SU-DHL-6 (cell line): ENCODE data around the gene SLC34A3.

Source experiments
- H2AFZ ChIP-seq: fragments of 200-600 bp; sonication (generic); 2 replicates; pipeline ENCODE4 v1.6.1; 2014; ENCODE audit warnings: low read depth, mild to moderate bottlenecking, moderate library complexity, mixed read lengths, antibody characterized with exemption, low read length; ENCODE audit not compliant: severe bottlenecking
- H3F3A ChIP-seq: fragments of 200-600 bp; shearing (Covaris generic); 2 replicates; pipeline ENCODE4 v1.6.0; 2016; ENCODE audit warnings: antibody characterized with exemption, mild to moderate bottlenecking; ENCODE audit not compliant: insufficient read depth
- H3K27ac ChIP-seq: fragments of 200-600 bp; sonication (generic); 2 replicates; pipeline ENCODE4 v1.5.1; 2016; ENCODE audit warnings: low read depth, mild to moderate bottlenecking, low read length, moderate library complexity, mixed read lengths
- H3K27me3 ChIP-seq: fragments of 200-600 bp; sonication (generic), shearing (Covaris generic); 2 replicates; pipeline ENCODE4 v1.6.0; 2014; ENCODE audit warnings: mild to moderate bottlenecking, low read length
- H3K36me3 ChIP-seq: fragments of 200-600 bp; sonication (generic); 2 replicates; pipeline ENCODE4 v1.6.1; 2014; ENCODE audit warnings: mild to moderate bottlenecking, low read length, mixed read lengths
- H3K4me2 ChIP-seq: fragments of 300-600, 200-600 bp; shearing (Covaris generic), sonication (generic); 2 replicates; pipeline ENCODE4 v1.6.0; 2014; ENCODE audit warnings: low read length, low read depth, mild to moderate bottlenecking; ENCODE audit not compliant: poor library complexity, severe bottlenecking
- H3K4me3 ChIP-seq: fragments of 200-600 bp; sonication (generic); 2 replicates; pipeline ENCODE4 v1.5.1; 2014; ENCODE audit warnings: antibody characterized with exemption, low read length, mild to moderate bottlenecking, mixed read lengths; ENCODE audit not compliant: insufficient read depth, poor library complexity, severe bottlenecking
- H3K79me2 ChIP-seq: fragments of 200-600 bp; sonication (generic); 2 replicates; pipeline ENCODE4 v1.6.1; 2014; ENCODE audit warnings: mild to moderate bottlenecking, low read length, moderate library complexity; ENCODE audit not compliant: insufficient read depth
- H3K9ac ChIP-seq: fragments of 200-600 bp; sonication (generic); 2 replicates; pipeline ENCODE4 v1.7.0; 2014; ENCODE audit warnings: mild to moderate bottlenecking, low read length
- H3K9me2 ChIP-seq: fragments of 200-600 bp; sonication (generic); replicated peaks from 2 replicates; pipeline ENCODE4 v1.6.1; 2014; ENCODE audit warnings: low read length; ENCODE audit not compliant: insufficient read depth
- H3K9me3 ChIP-seq: fragments of 200-600 bp; sonication (generic); 2 replicates; pipeline ENCODE4 v1.6.1; 2014; ENCODE audit warnings: low read length, mixed read lengths; ENCODE audit not compliant: insufficient read depth
- H4K20me1 ChIP-seq: fragments of 200-600 bp; sonication (generic); 2 replicates; pipeline ENCODE4 v1.6.1; 2014; ENCODE audit warnings: low read depth, mild to moderate bottlenecking, antibody characterized with exemption, low read length, moderate library complexity, mixed read lengths
- EZH2phosphoT487 ChIP-seq: fragments of 200-600 bp; sonication (generic), shearing (Covaris generic); conservative IDR thresholded peaks from 2 replicates; pipeline ENCODE4 v1.6.1; 2018; ENCODE audit warnings: mild to moderate bottlenecking, antibody characterized with exemption, low read length, moderate library complexity, mixed read lengths
- TF ChIP-seq, protein P1 (sequence below): fragments of 200-600 bp; sonication (generic); IDR thresholded peaks from one replicate; pipeline ENCODE4 v1.5.1; 2017; ENCODE audit warnings: antibody characterized with exemption, mild to moderate bottlenecking, low read length, moderate library complexity; ENCODE audit not compliant: insufficient read depth, poor library complexity, severe bottlenecking

SLC34A3 gene

DNA sequence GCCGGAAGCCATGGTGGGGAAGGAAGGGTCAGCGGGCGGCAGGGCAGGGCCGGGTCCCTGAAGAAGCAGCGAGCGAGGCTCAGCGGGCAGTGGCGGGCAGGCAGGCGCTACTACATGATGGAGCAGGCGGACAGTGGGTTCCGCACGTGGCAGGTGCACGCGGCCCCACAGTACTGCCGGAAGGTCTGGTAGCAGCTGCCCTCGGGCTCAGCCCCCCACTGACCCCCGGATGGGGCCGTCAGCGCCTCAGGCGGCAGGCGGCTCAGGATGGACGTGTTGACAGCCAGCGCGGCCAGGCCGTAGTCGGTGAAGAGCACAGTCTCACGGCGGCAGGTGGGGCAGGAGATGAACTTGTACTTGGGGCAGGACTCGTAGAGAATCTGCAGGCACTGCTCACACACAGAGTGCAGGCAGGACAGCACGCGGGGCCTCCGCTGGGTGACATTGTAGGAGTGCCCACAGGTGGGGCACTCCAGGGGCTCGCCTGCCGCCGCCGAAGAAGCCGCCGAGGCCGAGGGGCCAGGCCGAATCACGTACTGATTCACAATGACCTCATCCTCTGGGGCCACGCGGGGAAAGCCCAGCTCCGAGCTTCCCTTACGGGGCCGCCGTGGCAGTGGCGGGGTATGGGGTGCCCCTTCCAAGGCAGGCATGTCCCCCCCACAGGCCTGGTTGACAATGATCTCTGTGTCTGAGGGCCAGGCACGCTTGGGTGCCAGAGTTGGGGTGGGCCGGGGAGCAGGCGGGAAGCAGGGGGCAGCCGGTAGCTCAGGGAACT is 10.2 kb upstream of the SLC34A3 start:
- H3K79me2 ChIP-seq, result no peaks in the 10 kb centered on the region
- H3K36me3 ChIP-seq, result no peaks in the 10 kb centered on the region
- H3K4me3 ChIP-seq, result no peak overlapping the region
- no peak overlapping the region for H3K4me2 ChIP-seq
- H4K20me1 ChIP-seq, result no peaks in the 10 kb centered on the region
- H3F3A ChIP-seq, result no peaks in the 10 kb centered on the region
- no peak for TF ChIP-seq EZH2phosphoT487
- TF ChIP-seq, protein P1, sequence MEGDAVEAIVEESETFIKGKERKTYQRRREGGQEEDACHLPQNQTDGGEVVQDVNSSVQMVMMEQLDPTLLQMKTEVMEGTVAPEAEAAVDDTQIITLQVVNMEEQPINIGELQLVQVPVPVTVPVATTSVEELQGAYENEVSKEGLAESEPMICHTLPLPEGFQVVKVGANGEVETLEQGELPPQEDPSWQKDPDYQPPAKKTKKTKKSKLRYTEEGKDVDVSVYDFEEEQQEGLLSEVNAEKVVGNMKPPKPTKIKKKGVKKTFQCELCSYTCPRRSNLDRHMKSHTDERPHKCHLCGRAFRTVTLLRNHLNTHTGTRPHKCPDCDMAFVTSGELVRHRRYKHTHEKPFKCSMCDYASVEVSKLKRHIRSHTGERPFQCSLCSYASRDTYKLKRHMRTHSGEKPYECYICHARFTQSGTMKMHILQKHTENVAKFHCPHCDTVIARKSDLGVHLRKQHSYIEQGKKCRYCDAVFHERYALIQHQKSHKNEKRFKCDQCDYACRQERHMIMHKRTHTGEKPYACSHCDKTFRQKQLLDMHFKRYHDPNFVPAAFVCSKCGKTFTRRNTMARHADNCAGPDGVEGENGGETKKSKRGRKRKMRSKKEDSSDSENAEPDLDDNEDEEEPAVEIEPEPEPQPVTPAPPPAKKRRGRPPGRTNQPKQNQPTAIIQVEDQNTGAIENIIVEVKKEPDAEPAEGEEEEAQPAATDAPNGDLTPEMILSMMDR, result no peak
- no peaks in the 10 kb centered on the region for H3K9me3 ChIP-seq
- no peak overlapping the region for H3K27ac ChIP-seq
- H3K9me2 ChIP-seq, result no peaks in the 10 kb centered on the region
- H3K9ac ChIP-seq, result no peak overlapping the region
- H2AFZ ChIP-seq, result no peak overlapping the region
- no peaks in the 10 kb centered on the region for H3K27me3 ChIP-seq

DNA sequence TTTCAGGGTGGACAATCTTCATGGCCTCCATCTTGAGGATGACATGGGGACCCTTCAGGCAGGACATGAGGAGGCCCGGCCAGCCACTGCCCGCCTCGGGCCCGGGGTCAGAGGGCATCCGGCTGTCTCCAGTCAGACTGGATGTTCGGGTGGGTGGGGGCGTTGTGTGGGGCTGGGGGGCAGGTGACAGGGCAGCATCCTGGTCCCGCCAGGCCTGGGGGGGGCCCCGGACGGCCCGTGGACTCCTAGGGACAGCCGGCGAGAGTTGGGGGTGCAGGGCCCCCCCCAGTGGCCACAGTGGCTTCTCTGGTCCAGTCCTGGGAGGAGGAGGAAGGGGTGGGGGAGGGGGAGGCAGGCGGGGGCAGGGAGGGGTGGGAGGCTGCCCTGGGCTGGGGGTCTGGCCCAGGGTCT is 9.6 kb upstream of the SLC34A3 start:
- Histone ChIP-seq H3K79me2 (no peaks in the 10 kb centered on the region), H3K4me2 (no peak overlapping the region), H4K20me1 (no peaks in the 10 kb centered on the region), H2AFZ (no peak overlapping the region), H3K27me3 (no peaks in the 10 kb centered on the region), H3K9ac (no peak overlapping the region), H3K27ac (no peak overlapping the region), H3F3A (no peaks in the 10 kb centered on the region), H3K9me2 (no peaks in the 10 kb centered on the region), H3K36me3 (no peaks in the 10 kb centered on the region), H3K4me3 (no peak overlapping the region), H3K9me3 (no peaks in the 10 kb centered on the region)
- no peak for TF ChIP-seq EZH2phosphoT487
- TF ChIP-seq, protein P1, result no peak

DNA sequence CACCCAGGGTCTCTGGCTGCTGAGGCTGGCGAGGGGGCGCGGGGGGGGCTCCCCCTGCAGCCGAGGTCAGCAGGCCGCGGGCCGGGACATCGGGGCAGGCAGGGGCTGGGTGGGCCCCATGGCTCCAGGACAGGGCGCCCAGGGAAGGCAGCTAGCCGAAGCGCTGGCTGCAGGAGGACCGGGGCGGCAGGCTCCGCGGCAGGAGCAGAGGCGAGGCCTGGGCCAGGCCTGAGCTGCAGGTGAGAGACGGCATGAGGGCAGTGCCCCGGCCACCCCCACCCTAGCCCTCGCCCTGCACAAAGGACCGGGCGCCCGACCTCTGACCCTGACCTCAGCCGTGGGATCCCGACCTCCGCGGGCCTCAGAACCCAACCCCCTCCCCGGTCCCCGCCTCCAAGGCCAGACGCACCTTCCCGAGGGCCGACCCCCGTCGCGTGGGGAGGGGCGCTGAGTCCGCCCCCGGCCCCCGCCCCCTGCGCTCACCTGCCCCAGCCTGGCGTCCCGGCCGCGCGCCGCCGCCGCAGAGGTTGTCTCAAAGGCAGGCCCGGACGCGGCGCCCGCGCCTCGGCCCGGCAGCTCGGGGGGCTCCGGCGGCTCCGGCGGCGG is 9.1 kb upstream of the SLC34A3 start:
- Histone ChIP-seq H3K36me3 (no peaks in the 10 kb centered on the region), H3K9me2 (no peaks in the 10 kb centered on the region), H3K27me3 (no peaks in the 10 kb centered on the region), H4K20me1 (no peaks in the 10 kb centered on the region), H3K27ac (no peak overlapping the region), H3K79me2 (no peaks in the 10 kb centered on the region), H3K4me3 (peak overlapping the region; percentile 26), H2AFZ (no peak overlapping the region), H3K9ac (no peak overlapping the region), H3K9me3 (no peaks in the 10 kb centered on the region), H3F3A (no peaks in the 10 kb centered on the region), H3K4me2 (peak overlapping the region; percentile 43)
- TF ChIP-seq EZH2phosphoT487, result no peak
- TF ChIP-seq, protein P1, result no peak
